ENCODE data around the gene ARRDC2. TPM values are rescaled to one million over a fixed set of nuclear protein-coding genes. Genes with fewer than 3 reads are reported as not detected.

ARRDC2 gene
- total RNA-seq, 6 donors from 2014 or later, result 53.6 to 253 (median 78.8) TPM

DNA sequence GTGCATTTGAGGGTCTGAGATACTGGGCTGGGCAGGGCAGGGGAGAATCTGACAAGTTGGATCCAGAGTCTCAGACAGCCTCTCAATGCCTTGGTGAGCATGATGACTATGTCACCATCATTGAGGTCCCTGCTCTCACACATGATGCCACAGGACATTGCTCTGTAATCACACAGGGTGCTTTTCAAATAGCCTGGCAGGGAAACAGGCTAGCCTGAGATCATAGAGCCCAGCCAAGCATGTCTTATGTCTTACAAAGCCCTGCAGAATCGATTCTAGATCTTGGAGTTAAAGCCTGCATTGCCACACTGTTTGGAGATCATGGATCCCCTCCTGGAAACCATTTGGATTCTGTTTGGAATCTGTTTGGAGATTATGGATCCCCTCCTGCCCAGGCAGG lies 35.7 kb upstream of the ARRDC2 start:
- Histone ChIP-seq H3K4me1 (peaks cover 0 to 5% (median 2%) of the 10 kb centered on the region in 4 donors), H3K27me3 (peaks cover 0 to 13% (median 5%) of the 10 kb centered on the region in 4 donors), H3K36me3 (no peaks in the 10 kb centered on the region), H3K4me3 (no peak overlapping the region), H3K9me3 (no peaks in the 10 kb centered on the region), H3K27ac (no peak overlapping the region)
- no peak for ATAC-seq (ENCODE audit: low FRiP score in 2 of 2)
- no peak for DNase-seq
- 71 to 95% methylated on average over 1 of the region's 1 CpG for WGBS, 2 donors
- no peak for TF ChIP-seq POLR2AphosphoS5 (IDR thresholded peaks at IDR 0.05)
- no peak for TF ChIP-seq POLR2A (IDR thresholded peaks at IDR 0.05)
- TF ChIP-seq, protein P1, sequence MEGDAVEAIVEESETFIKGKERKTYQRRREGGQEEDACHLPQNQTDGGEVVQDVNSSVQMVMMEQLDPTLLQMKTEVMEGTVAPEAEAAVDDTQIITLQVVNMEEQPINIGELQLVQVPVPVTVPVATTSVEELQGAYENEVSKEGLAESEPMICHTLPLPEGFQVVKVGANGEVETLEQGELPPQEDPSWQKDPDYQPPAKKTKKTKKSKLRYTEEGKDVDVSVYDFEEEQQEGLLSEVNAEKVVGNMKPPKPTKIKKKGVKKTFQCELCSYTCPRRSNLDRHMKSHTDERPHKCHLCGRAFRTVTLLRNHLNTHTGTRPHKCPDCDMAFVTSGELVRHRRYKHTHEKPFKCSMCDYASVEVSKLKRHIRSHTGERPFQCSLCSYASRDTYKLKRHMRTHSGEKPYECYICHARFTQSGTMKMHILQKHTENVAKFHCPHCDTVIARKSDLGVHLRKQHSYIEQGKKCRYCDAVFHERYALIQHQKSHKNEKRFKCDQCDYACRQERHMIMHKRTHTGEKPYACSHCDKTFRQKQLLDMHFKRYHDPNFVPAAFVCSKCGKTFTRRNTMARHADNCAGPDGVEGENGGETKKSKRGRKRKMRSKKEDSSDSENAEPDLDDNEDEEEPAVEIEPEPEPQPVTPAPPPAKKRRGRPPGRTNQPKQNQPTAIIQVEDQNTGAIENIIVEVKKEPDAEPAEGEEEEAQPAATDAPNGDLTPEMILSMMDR (IDR thresholded peaks at IDR 0.05), result no peak
- TF ChIP-seq EP300 (IDR thresholded peaks at IDR 0.05), result no peak

DNA sequence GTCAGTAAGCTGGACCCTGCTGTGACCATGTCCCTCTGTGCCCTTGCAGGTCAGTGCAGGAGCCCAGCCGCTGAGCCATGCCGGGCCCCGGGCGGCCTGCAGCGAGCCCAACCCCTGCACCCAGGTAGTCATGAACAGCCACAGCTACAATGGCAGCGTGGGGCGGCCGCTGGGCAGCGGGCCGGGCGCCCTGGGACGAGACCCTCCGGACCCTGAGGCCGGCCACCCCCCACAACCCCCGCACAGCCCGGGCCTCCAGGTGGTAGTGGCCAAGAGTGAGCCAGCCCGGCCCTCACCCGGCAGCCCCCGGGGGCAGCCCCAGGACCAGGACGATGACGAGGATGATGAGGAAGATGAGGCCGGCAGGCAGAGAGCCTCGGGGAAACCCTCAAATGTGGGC lies 34.2 kb upstream of the ARRDC2 start:
- no peak for ATAC-seq (ENCODE audit: low FRiP score in 2 of 2)
- H3K27ac ChIP-seq, result no peak overlapping the region
- DNase-seq, result peak in 1 of 2 donors; percentile 81
- TF ChIP-seq POLR2AphosphoS5 (IDR thresholded peaks at IDR 0.05), result no peak
- TF ChIP-seq EP300 (IDR thresholded peaks at IDR 0.05), result no peak
- TF ChIP-seq POLR2A (IDR thresholded peaks at IDR 0.05), result no peak
- TF ChIP-seq, protein P1 (IDR thresholded peaks at IDR 0.05), result no peak
- no peaks in the 10 kb centered on the region for H3K27me3 ChIP-seq
- no peaks in the 10 kb centered on the region for H3K4me1 ChIP-seq
- H3K9me3 ChIP-seq, result no peaks in the 10 kb centered on the region
- no peak overlapping the region for H3K4me3 ChIP-seq
- WGBS, 2 donors, result 93% methylated on average over 7 to 17 of the region's 23 CpGs
- no peaks in the 10 kb centered on the region for H3K36me3 ChIP-seq

DNA sequence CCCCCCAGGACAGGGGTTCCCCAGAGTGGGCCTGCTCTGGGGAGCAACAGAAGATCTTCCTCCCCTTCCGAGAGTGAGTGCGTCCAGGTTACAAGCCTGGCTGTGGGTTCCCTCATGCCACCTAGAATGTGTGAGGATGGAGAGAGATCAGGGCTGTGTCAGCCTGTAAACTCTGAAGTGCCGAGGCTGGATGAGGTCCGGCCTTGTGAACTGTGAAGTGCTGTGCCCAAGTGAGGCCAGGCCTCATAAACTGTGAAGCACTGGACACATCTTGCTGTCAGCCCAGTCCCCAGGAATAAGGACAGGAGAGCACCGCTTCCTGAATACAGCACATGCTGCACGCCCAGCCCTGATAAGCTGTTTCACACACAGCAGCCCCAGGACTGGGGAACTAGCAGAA lies 33.4 kb upstream of the ARRDC2 start:
- Histone ChIP-seq H3K9me3 (no peaks in the 10 kb centered on the region), H3K27ac (no peak overlapping the region), H3K36me3 (no peaks in the 10 kb centered on the region), H3K4me1 (no peaks in the 10 kb centered on the region), H3K27me3 (no peaks in the 10 kb centered on the region), H3K4me3 (no peak overlapping the region)
- ATAC-seq (ENCODE audit: low FRiP score in 2 of 2) (peak in 1 of 2 donors; percentile 35), DNase-seq (no peak)
- TF ChIP-seq POLR2AphosphoS5 (IDR thresholded peaks at IDR 0.05) (no peak), POLR2A (IDR thresholded peaks at IDR 0.05) (no peak), EP300 (IDR thresholded peaks at IDR 0.05) (no peak)
- TF ChIP-seq, protein P1 (IDR thresholded peaks at IDR 0.05), result no peak
- whole genome bisulfite sequencing, 2 donors, result 79 to 80% methylated on average over 5 to 6 of the region's 6 CpGs

DNA sequence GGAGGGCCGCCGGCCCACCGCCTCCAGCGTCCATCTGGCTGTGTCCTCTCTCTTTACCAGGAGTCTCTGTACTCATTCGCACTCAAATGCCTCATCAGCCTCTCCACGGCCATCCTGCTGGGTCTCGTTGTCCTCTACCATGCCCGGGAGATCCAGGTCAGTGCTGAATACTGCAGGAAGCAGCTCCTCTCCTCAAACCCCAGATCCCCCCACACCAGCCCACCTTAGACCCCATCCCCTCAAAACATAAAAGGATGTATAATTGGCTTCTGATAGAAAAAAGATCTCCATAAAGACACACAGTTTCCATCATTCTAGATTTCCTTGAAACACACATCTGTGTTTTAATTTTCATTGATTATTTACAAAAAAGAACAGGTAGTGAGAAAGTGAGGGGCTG lies 32.9 kb upstream of the ARRDC2 start:
- no peaks in the 10 kb centered on the region for H3K27me3 ChIP-seq
- H3K27ac ChIP-seq, result no peak overlapping the region
- TF ChIP-seq EP300 (IDR thresholded peaks at IDR 0.05) (no peak), POLR2AphosphoS5 (IDR thresholded peaks at IDR 0.05) (no peak), POLR2A (IDR thresholded peaks at IDR 0.05) (no peak)
- TF ChIP-seq, protein P1 (IDR thresholded peaks at IDR 0.05), result no peak
- no peaks in the 10 kb centered on the region for H3K9me3 ChIP-seq
- ATAC-seq (ENCODE audit: low FRiP score in 2 of 2), result no peak
- no peaks in the 10 kb centered on the region for H3K4me1 ChIP-seq
- no peak for DNase-seq
- H3K36me3 ChIP-seq, result no peaks in the 10 kb centered on the region
- no peak overlapping the region for H3K4me3 ChIP-seq
- 87 to 95% methylated on average over 8 of the region's 8 CpGs for WGBS, 2 donors

DNA sequence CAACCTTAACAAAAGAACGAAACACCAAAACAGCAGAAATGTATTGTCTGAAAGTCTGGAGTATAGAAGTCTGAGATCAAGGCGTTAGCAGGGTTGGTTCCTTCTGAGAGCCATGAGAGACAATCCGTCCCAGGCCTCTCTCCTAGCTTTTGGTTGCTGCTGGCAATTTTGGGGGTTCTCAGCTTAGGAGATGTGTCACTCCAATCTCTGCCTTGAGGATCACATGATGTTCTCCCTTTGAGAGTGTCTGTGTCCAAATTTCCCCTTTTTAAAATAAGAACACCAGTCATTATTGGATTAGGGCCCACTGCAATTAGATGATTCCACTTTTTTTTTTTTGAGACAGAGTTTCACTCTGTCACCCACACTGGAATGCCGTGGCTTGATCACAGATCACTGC lies 30.9 kb upstream of the ARRDC2 start:
- WGBS, 2 donors, result 85 to 91% methylated on average over 4 of the region's 4 CpGs
- Histone ChIP-seq H3K27me3 (no peaks in the 10 kb centered on the region), H3K27ac (no peak overlapping the region), H3K4me3 (no peak overlapping the region), H3K36me3 (no peaks in the 10 kb centered on the region), H3K9me3 (no peaks in the 10 kb centered on the region), H3K4me1 (no peaks in the 10 kb centered on the region)
- no peak for ATAC-seq (ENCODE audit: low FRiP score in 2 of 2)
- TF ChIP-seq POLR2AphosphoS5 (IDR thresholded peaks at IDR 0.05), result no peak
- no peak for DNase-seq
